ENCODE results near the gene DPM2.
A peak's percentile ranks its signal among the peaks of the same experiment; 100 is the strongest.

DPM2 gene

DNA sequence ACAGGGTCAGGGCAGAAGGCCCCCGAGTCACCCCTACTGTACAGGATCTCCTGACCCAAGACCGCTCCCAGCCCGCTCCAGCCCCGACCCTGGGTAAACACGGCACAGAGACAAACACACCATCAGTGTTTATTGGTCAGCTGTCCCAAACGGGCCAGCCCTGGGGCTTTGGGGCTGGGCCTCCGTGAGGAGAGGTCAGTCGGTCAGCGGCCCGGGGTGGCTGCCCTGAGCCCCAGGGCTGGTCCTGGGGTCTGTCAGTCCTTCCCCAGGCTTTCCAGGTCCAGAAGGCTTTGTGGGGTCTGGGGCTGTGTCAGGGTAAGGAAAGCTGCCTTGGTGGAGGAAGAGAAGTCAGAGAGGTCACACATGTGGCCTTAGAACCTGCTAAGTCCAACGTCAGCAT is 2.7 kb downstream of the DPM2 start:
- no peaks in the 10 kb centered on the region for H3K27me3 ChIP-seq (ENCODE audit: low read length)
- no peaks in the 10 kb centered on the region for H3K36me3 ChIP-seq (ENCODE audit: low read length)
- H4K20me1 ChIP-seq (ENCODE audit: low read depth, low read length): no peaks in the 10 kb centered on the region
- no peak overlapping the region for H3K4me2 ChIP-seq (ENCODE audit: low read depth, low read length, poor library complexity, severe bottlenecking)
- TF ChIP-seq EZH2phosphoT487 (conservative IDR thresholded peaks at IDR 0.05; ENCODE audit: low read length): no peak
- TF ChIP-seq, protein P1, sequence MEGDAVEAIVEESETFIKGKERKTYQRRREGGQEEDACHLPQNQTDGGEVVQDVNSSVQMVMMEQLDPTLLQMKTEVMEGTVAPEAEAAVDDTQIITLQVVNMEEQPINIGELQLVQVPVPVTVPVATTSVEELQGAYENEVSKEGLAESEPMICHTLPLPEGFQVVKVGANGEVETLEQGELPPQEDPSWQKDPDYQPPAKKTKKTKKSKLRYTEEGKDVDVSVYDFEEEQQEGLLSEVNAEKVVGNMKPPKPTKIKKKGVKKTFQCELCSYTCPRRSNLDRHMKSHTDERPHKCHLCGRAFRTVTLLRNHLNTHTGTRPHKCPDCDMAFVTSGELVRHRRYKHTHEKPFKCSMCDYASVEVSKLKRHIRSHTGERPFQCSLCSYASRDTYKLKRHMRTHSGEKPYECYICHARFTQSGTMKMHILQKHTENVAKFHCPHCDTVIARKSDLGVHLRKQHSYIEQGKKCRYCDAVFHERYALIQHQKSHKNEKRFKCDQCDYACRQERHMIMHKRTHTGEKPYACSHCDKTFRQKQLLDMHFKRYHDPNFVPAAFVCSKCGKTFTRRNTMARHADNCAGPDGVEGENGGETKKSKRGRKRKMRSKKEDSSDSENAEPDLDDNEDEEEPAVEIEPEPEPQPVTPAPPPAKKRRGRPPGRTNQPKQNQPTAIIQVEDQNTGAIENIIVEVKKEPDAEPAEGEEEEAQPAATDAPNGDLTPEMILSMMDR (IDR thresholded peaks at IDR 0.05; ENCODE audit: insufficient read depth, low read length, poor library complexity, severe bottlenecking): no peak
- no peaks in the 10 kb centered on the region for H3K9me2 ChIP-seq (replicated peaks; ENCODE audit: insufficient read depth, low read length)
- peaks cover 19% of the 10 kb centered on the region for H3K79me2 ChIP-seq (ENCODE audit: insufficient read depth, low read length)
- no peak overlapping the region for H3K9ac ChIP-seq (ENCODE audit: low read length)
- H3K27ac ChIP-seq (ENCODE audit: low read depth, low read length): no peak overlapping the region
- no peak overlapping the region for H2AFZ ChIP-seq (ENCODE audit: low read depth, low read length, severe bottlenecking)
- H3K4me3 ChIP-seq (ENCODE audit: insufficient read depth, low read length, poor library complexity, severe bottlenecking): no peak overlapping the region
- no peaks in the 10 kb centered on the region for H3K9me3 ChIP-seq (ENCODE audit: insufficient read depth, low read length)
- H3F3A ChIP-seq (ENCODE audit: insufficient read depth): peaks cover 17% of the 10 kb centered on the region

DNA sequence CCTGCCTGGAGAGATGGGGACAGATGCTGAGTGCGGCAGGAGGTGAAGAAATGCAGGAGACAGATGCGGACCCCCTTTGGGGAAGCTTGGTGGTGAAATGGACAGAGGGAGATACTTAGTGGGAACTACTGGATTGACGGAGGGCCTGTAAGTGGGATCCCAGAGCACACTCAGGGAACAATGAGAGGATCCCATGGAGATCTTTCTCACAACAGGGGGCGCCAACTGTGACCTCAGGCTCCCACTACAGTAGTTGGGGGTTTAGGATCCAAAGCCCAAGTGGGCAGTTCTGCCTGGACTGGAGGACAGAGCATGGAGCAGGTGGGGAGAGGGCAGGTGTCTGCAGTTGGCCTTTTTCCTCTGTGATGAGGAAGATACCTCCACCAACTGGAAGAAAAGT is 3.4 kb downstream of the DPM2 start:
- Histone ChIP-seq H3K4me3 (ENCODE audit: insufficient read depth, low read length, poor library complexity, severe bottlenecking) (no peak overlapping the region), H3K9me2 (replicated peaks; ENCODE audit: insufficient read depth, low read length) (no peaks in the 10 kb centered on the region), H3K9ac (ENCODE audit: low read length) (no peak overlapping the region), H2AFZ (ENCODE audit: low read depth, low read length, severe bottlenecking) (no peak overlapping the region), H3K27me3 (ENCODE audit: low read length) (no peaks in the 10 kb centered on the region), H3K36me3 (ENCODE audit: low read length) (no peaks in the 10 kb centered on the region), H3K9me3 (ENCODE audit: insufficient read depth, low read length) (no peaks in the 10 kb centered on the region), H3F3A (ENCODE audit: insufficient read depth) (peaks cover 14% of the 10 kb centered on the region), H3K79me2 (ENCODE audit: insufficient read depth, low read length) (peaks cover 19% of the 10 kb centered on the region), H3K27ac (ENCODE audit: low read depth, low read length) (no peak overlapping the region), H4K20me1 (ENCODE audit: low read depth, low read length) (no peaks in the 10 kb centered on the region), H3K4me2 (ENCODE audit: low read depth, low read length, poor library complexity, severe bottlenecking) (no peak overlapping the region)
- no peak for TF ChIP-seq EZH2phosphoT487 (conservative IDR thresholded peaks at IDR 0.05; ENCODE audit: low read length)
- TF ChIP-seq, protein P1 (IDR thresholded peaks at IDR 0.05; ENCODE audit: insufficient read depth, low read length, poor library complexity, severe bottlenecking): no peak

DNA sequence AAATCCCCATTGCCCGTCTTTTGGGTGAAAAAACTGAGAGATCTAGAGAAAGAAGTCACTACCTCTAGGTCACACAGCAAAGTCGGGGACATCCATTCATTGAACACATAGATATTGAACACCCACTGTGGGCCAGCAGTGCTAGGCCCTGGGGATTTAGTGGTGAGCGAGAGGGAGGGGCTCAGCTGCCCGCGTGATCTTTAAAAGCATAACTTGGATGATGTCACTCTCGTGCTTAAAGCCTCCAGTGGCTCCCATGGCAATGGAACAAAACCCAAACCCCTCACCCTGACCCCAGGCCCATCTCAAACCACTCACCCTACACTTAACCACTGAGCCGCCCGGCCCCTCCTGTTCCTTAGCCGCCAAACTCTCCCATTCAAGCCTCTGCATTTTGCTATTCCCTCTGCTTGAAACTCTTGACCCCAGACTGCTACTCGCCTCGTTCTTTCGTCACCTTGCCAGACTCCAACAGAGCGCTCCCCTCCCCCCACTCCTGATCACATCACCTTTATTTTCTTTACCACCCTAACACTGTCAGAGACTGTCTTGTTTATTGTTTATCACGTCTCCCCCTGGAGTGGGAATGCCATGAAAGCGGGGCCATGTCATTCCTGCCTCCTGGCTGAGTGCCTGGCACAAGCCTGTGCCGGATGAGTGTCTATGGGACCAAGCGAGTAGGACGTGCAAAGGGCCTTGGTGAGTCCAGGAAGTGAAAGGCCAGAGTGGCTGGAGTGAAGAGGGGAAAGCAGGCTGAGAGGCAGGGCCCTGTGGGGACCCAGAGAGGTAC is 6.4 kb downstream of the DPM2 start:
- no peak overlapping the region for H3K27ac ChIP-seq (ENCODE audit: low read depth, low read length)
- no peaks in the 10 kb centered on the region for H3K27me3 ChIP-seq (ENCODE audit: low read length)
- H3K4me3 ChIP-seq (ENCODE audit: insufficient read depth, low read length, poor library complexity, severe bottlenecking): peak overlapping the region; percentile 63
- peak overlapping the region; percentile 35 for H2AFZ ChIP-seq (ENCODE audit: low read depth, low read length, severe bottlenecking)
- H3K9ac ChIP-seq (ENCODE audit: low read length): peak overlapping the region; percentile 24
- H3K36me3 ChIP-seq (ENCODE audit: low read length): no peaks in the 10 kb centered on the region
- H3K79me2 ChIP-seq (ENCODE audit: insufficient read depth, low read length): peaks cover 8% of the 10 kb centered on the region
- no peaks in the 10 kb centered on the region for H3K9me2 ChIP-seq (replicated peaks; ENCODE audit: insufficient read depth, low read length)
- no peaks in the 10 kb centered on the region for H4K20me1 ChIP-seq (ENCODE audit: low read depth, low read length)
- H3F3A ChIP-seq (ENCODE audit: insufficient read depth): peaks cover 3% of the 10 kb centered on the region; the same call in 1 of the 2 replicates
- peak overlapping the region; percentile 61 for H3K4me2 ChIP-seq (ENCODE audit: low read depth, low read length, poor library complexity, severe bottlenecking)
- no peak for TF ChIP-seq EZH2phosphoT487 (conservative IDR thresholded peaks at IDR 0.05; ENCODE audit: low read length)
- TF ChIP-seq, protein P1 (IDR thresholded peaks at IDR 0.05; ENCODE audit: insufficient read depth, low read length, poor library complexity, severe bottlenecking): no peak
- H3K9me3 ChIP-seq (ENCODE audit: insufficient read depth, low read length): no peaks in the 10 kb centered on the region
